ENCODE data around the gene ARHGDIB. TPM values are rescaled to one million over a fixed set of nuclear protein-coding genes. Genes with fewer than 3 reads are reported as not detected.

Gene ARHGDIB
- total and polyA plus RNA-seq, 5 donors from 2014 or later: 1,263 to 4,641 (median 3,646) TPM

DNA sequence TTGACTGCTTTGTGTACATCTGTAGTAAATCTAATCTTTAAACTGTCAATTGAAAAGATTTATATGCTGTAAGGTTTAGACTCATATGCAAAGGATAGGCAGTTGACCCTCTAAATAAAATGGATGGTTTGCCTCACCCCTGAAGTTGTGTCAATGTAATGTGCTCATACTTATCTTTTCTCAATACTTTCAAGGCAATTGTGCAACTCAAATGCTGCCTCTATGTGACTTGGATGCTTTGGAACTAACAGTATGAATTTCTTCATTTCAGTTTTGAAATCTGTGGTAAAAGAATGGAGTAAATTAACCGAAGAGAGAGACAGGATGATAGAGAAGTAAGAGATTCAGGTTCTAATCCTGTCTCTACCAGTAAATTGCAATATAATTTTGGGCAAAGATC is 21.2 kb upstream of the ARHGDIB start:
- no peaks in the 10 kb centered on the region for H3K27me3 ChIP-seq (ENCODE audit: control insufficient read depth, insufficient read depth, low read length)
- peak overlapping the region; percentile 40 to 63 (median 62) for H3K27ac Mint-ChIP-seq
- H3K27ac ChIP-seq (ENCODE audit: insufficient read depth, low read length, poor library complexity, severe bottlenecking): no peak overlapping the region
- ATAC-seq (ENCODE audit: low read depth in 2 of 2) (no peak), DNase-seq (no peak)
- H3K27me3 Mint-ChIP-seq: peaks cover 6% of the 10 kb centered on the region
- H3K9me3 Mint-ChIP-seq: peaks cover 0 to 1% (median 0%) of the 10 kb centered on the region in 7 donors
- H3K4me3 Mint-ChIP-seq: peak overlapping the region in 1 of 4 donors; percentile 28
- no peaks in the 10 kb centered on the region for H3K36me3 ChIP-seq (ENCODE audit: control insufficient read depth, insufficient read depth, low read length)
- H3K9me3 ChIP-seq (ENCODE audit: control insufficient read depth in 2 of 2, low read length in 2 of 2): no peaks in the 10 kb centered on the region
- H3K4me1 ChIP-seq (ENCODE audit: control insufficient read depth, insufficient read depth, low read length, poor library complexity, severe bottlenecking): peaks cover 21% of the 10 kb centered on the region
- H3K36me3 Mint-ChIP-seq: no peaks in the 10 kb centered on the region
- H3K4me1 Mint-ChIP-seq: peaks cover 31 to 67% (median 54%) of the 10 kb centered on the region in 4 donors
- H3K4me3 ChIP-seq (ENCODE audit: low read depth, low read length): peak overlapping the region; percentile 1

DNA sequence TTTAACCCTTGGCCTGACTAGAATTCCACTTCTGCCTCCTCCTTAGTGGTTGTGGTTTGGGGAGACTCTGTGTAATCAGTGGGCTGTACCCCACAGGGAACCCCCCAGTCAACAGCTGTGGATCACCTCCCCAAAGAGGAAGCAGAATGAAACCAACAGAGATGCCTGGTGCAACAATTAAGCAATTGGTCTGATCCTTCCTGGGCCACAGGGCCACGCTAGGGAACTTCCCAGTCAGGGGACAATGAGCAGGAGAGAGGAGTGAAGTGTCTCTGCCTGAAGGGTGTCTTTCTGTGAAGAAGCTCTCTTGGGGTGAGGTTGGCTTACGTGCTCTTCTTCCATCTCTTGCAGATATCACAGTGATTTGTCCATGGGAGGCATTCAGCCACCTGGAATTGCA is 19.6 kb upstream of the ARHGDIB start:
- Mint-ChIP-seq H3K4me3 (no peak overlapping the region), H3K4me1 (peaks cover 31 to 62% (median 52%) of the 10 kb centered on the region in 4 donors), H3K9me3 (peaks cover 0 to 1% (median 0%) of the 10 kb centered on the region in 7 donors), H3K27me3 (peaks cover 6% of the 10 kb centered on the region), H3K27ac (peak overlapping the region in 2 of 3 donors; percentile 57 to 80), H3K36me3 (no peaks in the 10 kb centered on the region)
- H3K4me3 ChIP-seq (ENCODE audit: low read depth, low read length): no peak overlapping the region
- no peaks in the 10 kb centered on the region for H3K36me3 ChIP-seq (ENCODE audit: control insufficient read depth, insufficient read depth, low read length)
- no peaks in the 10 kb centered on the region for H3K9me3 ChIP-seq (ENCODE audit: control insufficient read depth in 2 of 2, low read length in 2 of 2)
- no peaks in the 10 kb centered on the region for H3K27me3 ChIP-seq (ENCODE audit: control insufficient read depth, insufficient read depth, low read length)
- no peak overlapping the region for H3K27ac ChIP-seq (ENCODE audit: insufficient read depth, low read length, poor library complexity, severe bottlenecking)
- ATAC-seq (ENCODE audit: low read depth in 2 of 2): peak; percentile 15 to 36
- no peak for DNase-seq
- H3K4me1 ChIP-seq (ENCODE audit: control insufficient read depth, insufficient read depth, low read length, poor library complexity, severe bottlenecking): peaks cover 21% of the 10 kb centered on the region

DNA sequence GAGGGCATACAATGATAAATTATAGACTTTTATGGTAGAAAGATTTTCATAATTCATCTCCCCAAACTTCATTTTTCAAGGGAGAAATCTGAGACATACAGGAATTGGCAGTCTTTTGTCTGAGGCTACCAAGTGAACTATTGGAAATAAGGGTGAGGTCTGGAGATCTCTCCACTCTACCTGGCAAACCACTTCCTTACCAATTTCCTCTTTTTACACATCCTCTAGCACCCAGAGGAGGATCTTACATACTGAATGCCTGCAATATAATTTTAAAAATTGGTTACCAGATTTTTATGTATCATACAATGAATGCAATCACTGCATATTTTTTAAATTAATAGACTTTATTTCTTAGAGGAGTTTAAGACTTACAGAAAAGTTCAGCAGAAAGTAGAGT is 18.1 kb upstream of the ARHGDIB start:
- no peak overlapping the region for H3K4me3 Mint-ChIP-seq
- H3K27ac ChIP-seq (ENCODE audit: insufficient read depth, low read length, poor library complexity, severe bottlenecking): no peak overlapping the region
- H3K4me1 ChIP-seq (ENCODE audit: control insufficient read depth, insufficient read depth, low read length, poor library complexity, severe bottlenecking): peaks cover 21% of the 10 kb centered on the region
- H3K4me3 ChIP-seq (ENCODE audit: low read depth, low read length): peak overlapping the region; percentile 24
- H3K9me3 ChIP-seq (ENCODE audit: control insufficient read depth in 2 of 2, low read length in 2 of 2): no peaks in the 10 kb centered on the region
- peaks cover 6% of the 10 kb centered on the region for H3K27me3 Mint-ChIP-seq
- H3K27me3 ChIP-seq (ENCODE audit: control insufficient read depth, insufficient read depth, low read length): no peaks in the 10 kb centered on the region
- H3K36me3 Mint-ChIP-seq: no peaks in the 10 kb centered on the region
- ATAC-seq (ENCODE audit: low read depth in 2 of 2): no peak
- peaks cover 0 to 1% (median 0%) of the 10 kb centered on the region in 7 donors for H3K9me3 Mint-ChIP-seq
- peaks cover 27 to 53% (median 46%) of the 10 kb centered on the region in 4 donors for H3K4me1 Mint-ChIP-seq
- DNase-seq: no peak
- no peaks in the 10 kb centered on the region for H3K36me3 ChIP-seq (ENCODE audit: control insufficient read depth, insufficient read depth, low read length)
- no peak overlapping the region for H3K27ac Mint-ChIP-seq

DNA sequence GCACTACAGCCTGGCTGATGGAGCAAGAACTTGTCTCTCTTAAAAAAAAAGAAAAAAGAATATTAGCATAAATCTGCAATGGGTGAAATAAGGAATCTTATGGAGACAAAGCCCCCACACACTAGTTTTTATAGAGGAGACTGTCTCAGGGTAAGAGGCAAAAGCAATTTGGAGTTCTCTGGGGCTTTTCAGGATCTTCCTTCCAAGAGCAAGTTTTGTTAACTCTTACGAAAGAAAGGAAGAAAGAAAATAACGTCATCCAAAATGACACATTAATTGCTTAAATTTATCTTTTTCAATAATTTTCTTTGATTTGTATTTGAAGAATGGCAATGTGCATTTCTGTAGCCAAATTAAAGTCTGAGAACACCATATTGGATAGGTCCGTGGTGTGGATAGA is 15.3 kb upstream of the ARHGDIB start:
- peaks cover 16 to 48% (median 35%) of the 10 kb centered on the region in 4 donors for H3K4me1 Mint-ChIP-seq
- DNase-seq (no peak), ATAC-seq (ENCODE audit: low read depth in 2 of 2) (no peak)
- Histone ChIP-seq H3K9me3 (ENCODE audit: control insufficient read depth in 2 of 2, low read length in 2 of 2) (no peaks in the 10 kb centered on the region), H3K4me1 (ENCODE audit: control insufficient read depth, insufficient read depth, low read length, poor library complexity, severe bottlenecking) (peaks cover 13% of the 10 kb centered on the region), H3K4me3 (ENCODE audit: low read depth, low read length) (no peak overlapping the region), H3K27ac (ENCODE audit: insufficient read depth, low read length, poor library complexity, severe bottlenecking) (no peak overlapping the region), H3K27me3 (ENCODE audit: control insufficient read depth, insufficient read depth, low read length) (no peaks in the 10 kb centered on the region), H3K36me3 (ENCODE audit: control insufficient read depth, insufficient read depth, low read length) (no peaks in the 10 kb centered on the region)
- no peaks in the 10 kb centered on the region for H3K36me3 Mint-ChIP-seq
- no peak overlapping the region for H3K27ac Mint-ChIP-seq
- H3K27me3 Mint-ChIP-seq: peaks cover 8% of the 10 kb centered on the region
- H3K9me3 Mint-ChIP-seq: peaks cover 0 to 1% (median 0%) of the 10 kb centered on the region in 7 donors
- H3K4me3 Mint-ChIP-seq: no peak overlapping the region

DNA sequence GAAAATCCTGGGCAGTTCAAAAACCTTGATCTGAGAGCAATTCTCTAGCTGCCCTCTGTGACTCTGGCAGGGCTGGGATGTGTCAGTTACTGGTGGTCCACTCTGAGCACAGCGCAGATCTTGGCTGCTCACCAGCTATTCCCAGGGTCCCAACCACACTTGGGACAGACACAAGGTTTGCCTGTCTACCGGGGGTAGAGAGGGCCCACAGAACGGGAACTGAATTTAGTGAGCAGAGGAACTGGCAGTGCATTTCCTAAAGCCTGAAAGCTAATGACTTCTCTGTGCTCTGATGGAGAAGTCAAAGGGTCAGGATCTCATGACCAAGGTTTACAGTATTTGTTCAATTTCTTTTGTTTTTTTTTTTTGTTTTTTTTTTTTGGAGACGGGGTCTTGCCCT is 14.1 kb upstream of the ARHGDIB start:
- H3K36me3 ChIP-seq (ENCODE audit: control insufficient read depth, insufficient read depth, low read length): no peaks in the 10 kb centered on the region
- H3K9me3 ChIP-seq (ENCODE audit: control insufficient read depth in 2 of 2, low read length in 2 of 2): no peaks in the 10 kb centered on the region
- H3K4me1 ChIP-seq (ENCODE audit: control insufficient read depth, insufficient read depth, low read length, poor library complexity, severe bottlenecking): peaks cover 13% of the 10 kb centered on the region
- no peak overlapping the region for H3K27ac ChIP-seq (ENCODE audit: insufficient read depth, low read length, poor library complexity, severe bottlenecking)
- peaks cover 12 to 36% (median 24%) of the 10 kb centered on the region in 4 donors for H3K4me1 Mint-ChIP-seq
- peaks cover 12% of the 10 kb centered on the region for H3K27me3 Mint-ChIP-seq
- ATAC-seq (ENCODE audit: low read depth in 2 of 2) (no peak), DNase-seq (no peak)
- H3K36me3 Mint-ChIP-seq: no peaks in the 10 kb centered on the region
- no peak overlapping the region for H3K27ac Mint-ChIP-seq
- peaks cover 0 to 2% (median 0%) of the 10 kb centered on the region in 7 donors for H3K9me3 Mint-ChIP-seq
- H3K4me3 ChIP-seq (ENCODE audit: low read depth, low read length): no peak overlapping the region
- no peaks in the 10 kb centered on the region for H3K27me3 ChIP-seq (ENCODE audit: control insufficient read depth, insufficient read depth, low read length)
- no peak overlapping the region for H3K4me3 Mint-ChIP-seq

DNA sequence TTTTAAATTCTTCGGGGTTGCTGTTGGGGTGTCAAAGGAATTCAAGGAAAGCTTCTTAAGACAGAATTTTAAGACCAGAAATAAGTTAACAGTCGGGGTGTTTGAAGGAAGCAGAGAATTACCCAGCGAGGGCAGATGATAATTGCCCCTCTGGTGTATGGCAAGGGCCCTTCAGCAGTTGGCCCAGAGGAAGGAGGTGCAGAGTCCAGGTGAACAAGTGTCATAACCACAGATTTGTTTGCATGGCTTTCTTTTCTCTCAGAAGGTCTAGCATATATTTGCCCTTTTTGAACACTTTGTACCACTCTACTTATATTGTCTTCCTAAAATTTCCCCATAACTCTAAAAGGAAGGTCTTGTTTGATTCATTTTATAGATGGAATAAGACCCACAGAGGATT is 13.2 kb upstream of the ARHGDIB start:
- H3K27ac Mint-ChIP-seq: no peak overlapping the region
- H3K4me3 ChIP-seq (ENCODE audit: low read depth, low read length): no peak overlapping the region
- peaks cover 12 to 32% (median 20%) of the 10 kb centered on the region in 4 donors for H3K4me1 Mint-ChIP-seq
- ATAC-seq (ENCODE audit: low read depth in 2 of 2): no peak
- DNase-seq: no peak
- no peak overlapping the region for H3K27ac ChIP-seq (ENCODE audit: insufficient read depth, low read length, poor library complexity, severe bottlenecking)
- no peaks in the 10 kb centered on the region for H3K36me3 Mint-ChIP-seq
- H3K4me1 ChIP-seq (ENCODE audit: control insufficient read depth, insufficient read depth, low read length, poor library complexity, severe bottlenecking): peaks cover 7% of the 10 kb centered on the region
- H3K9me3 Mint-ChIP-seq: peaks cover 0 to 2% (median 0%) of the 10 kb centered on the region in 7 donors
- no peak overlapping the region for H3K4me3 Mint-ChIP-seq
- H3K27me3 Mint-ChIP-seq: peaks cover 12% of the 10 kb centered on the region
- H3K36me3 ChIP-seq (ENCODE audit: control insufficient read depth, insufficient read depth, low read length): no peaks in the 10 kb centered on the region
- H3K9me3 ChIP-seq (ENCODE audit: control insufficient read depth in 2 of 2, low read length in 2 of 2): no peaks in the 10 kb centered on the region
- no peaks in the 10 kb centered on the region for H3K27me3 ChIP-seq (ENCODE audit: control insufficient read depth, insufficient read depth, low read length)

DNA sequence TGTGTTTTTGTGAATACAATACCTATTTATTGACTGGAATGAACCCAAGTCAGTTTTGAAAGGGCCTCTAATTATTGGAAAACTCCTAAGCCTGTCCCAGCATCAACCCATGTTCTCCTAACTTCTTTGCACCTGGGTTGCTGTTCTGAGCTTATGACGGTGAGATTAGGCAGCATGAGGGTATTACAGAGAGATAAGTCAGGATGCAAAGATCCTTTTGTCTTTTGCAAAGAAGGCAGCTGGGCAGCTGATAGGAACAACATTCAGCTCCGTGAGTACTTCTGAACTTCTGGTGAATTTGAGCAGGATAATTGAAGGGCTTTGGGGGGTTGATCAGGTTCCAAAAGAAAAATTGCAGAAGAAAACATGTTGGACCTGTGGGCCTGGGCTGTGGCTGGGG is 11.4 kb upstream of the ARHGDIB start, which contains the start of gene PDE6H:
Gene PDE6H (plus strand): TSS at position 227 of the 400 bp plus-strand sequence. CDS start 4,971 bp downstream, outside the sequence.
- no peak within 1 kb of the TSS for H3K4me3 ChIP-seq (ENCODE audit: low read depth, low read length)
- H3K9me3 Mint-ChIP-seq: peaks cover 0 to 1% (median 0%) of the 10 kb centered on the region in 7 donors
- ATAC-seq (ENCODE audit: low read depth in 2 of 2): no peak
- H3K4me1 ChIP-seq (ENCODE audit: control insufficient read depth, insufficient read depth, low read length, poor library complexity, severe bottlenecking): no peaks in the 10 kb centered on the region
- no peaks in the 10 kb centered on the region for H3K36me3 ChIP-seq (ENCODE audit: control insufficient read depth, insufficient read depth, low read length)
- H3K27me3 Mint-ChIP-seq: peaks cover 6% of the 10 kb centered on the region
- no peak for DNase-seq
- H3K36me3 Mint-ChIP-seq: no peaks in the 10 kb centered on the region
- H3K4me1 Mint-ChIP-seq: peaks cover 0 to 26% (median 13%) of the 10 kb centered on the region in 4 donors
- peak within 1 kb of the TSS; percentile 8 to 43 (median 25) for H3K27ac Mint-ChIP-seq
- no peaks in the 10 kb centered on the region for H3K27me3 ChIP-seq (ENCODE audit: control insufficient read depth, insufficient read depth, low read length)
- H3K27ac ChIP-seq (ENCODE audit: insufficient read depth, low read length, poor library complexity, severe bottlenecking): no peak within 1 kb of the TSS
- H3K9me3 ChIP-seq (ENCODE audit: control insufficient read depth in 2 of 2, low read length in 2 of 2): no peaks in the 10 kb centered on the region
- H3K4me3 Mint-ChIP-seq: no peak within 1 kb of the TSS

DNA sequence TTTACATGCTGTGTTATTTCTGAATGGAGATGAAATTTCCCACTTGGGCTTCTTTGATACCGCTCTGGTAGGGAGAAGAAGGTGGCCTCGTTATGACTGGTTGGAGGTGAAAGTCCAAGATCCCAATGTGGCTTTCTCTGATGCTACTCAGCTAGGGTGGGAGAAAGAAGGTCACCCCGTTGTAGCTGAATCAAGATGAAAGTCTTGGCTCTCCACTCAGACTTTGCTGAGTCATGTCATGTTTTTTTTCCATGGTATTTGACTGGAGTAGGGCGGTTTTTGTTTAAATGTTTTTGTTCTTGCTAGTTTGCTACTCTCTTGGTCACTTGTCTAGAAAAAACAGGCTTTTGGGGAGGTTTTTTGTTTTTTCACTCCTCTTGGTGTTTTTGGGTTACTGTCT is 9.1 kb upstream of the ARHGDIB start:
- Mint-ChIP-seq H3K27ac (no peak overlapping the region), H3K4me3 (no peak overlapping the region), H3K9me3 (peaks cover 0 to 1% (median 0%) of the 10 kb centered on the region in 7 donors), H3K36me3 (no peaks in the 10 kb centered on the region), H3K4me1 (peaks cover 0 to 39% (median 18%) of the 10 kb centered on the region in 4 donors), H3K27me3 (peaks cover 6% of the 10 kb centered on the region)
- DNase-seq (no peak), ATAC-seq (ENCODE audit: low read depth in 2 of 2) (no peak)
- no peaks in the 10 kb centered on the region for H3K4me1 ChIP-seq (ENCODE audit: control insufficient read depth, insufficient read depth, low read length, poor library complexity, severe bottlenecking)
- no peak overlapping the region for H3K4me3 ChIP-seq (ENCODE audit: low read depth, low read length)
- H3K9me3 ChIP-seq (ENCODE audit: control insufficient read depth in 2 of 2, low read length in 2 of 2): no peaks in the 10 kb centered on the region
- no peak overlapping the region for H3K27ac ChIP-seq (ENCODE audit: insufficient read depth, low read length, poor library complexity, severe bottlenecking)
- H3K36me3 ChIP-seq (ENCODE audit: control insufficient read depth, insufficient read depth, low read length): no peaks in the 10 kb centered on the region
- no peaks in the 10 kb centered on the region for H3K27me3 ChIP-seq (ENCODE audit: control insufficient read depth, insufficient read depth, low read length)
